Measurements from ENCODE around the gene SET. TPM values are rescaled to one million over a fixed set of nuclear protein-coding genes. Genes with fewer than 3 reads are reported as not detected.

Gene SET
- total and polyA plus RNA-seq, 2 experiments from 2014 or later = 949 to 1,261 TPM

- TF ChIP-seq ZNF462 (CRISPR knock-in tag; IDR thresholded peaks at IDR 0.05) = no peak
- TF ChIP-seq ZNF331 (CRISPR knock-in tag; IDR thresholded peaks at IDR 0.05; ENCODE audit: low read depth) = no peak
Observed at GRCh38 chr9:128689293-128689774, 312 bp downstream of the SET start (continued).

- peak overlapping the region; percentile 96 for H3K4me2 ChIP-seq
- peak overlapping the region; percentile 99 for H3K4me3 ChIP-seq
- peak overlapping the region; percentile 77; the same call in 1 of the 2 replicates for H3K27ac ChIP-seq (ENCODE audit: low read depth)
- H3K9me3 Mint-ChIP-seq = no peaks in the 10 kb centered on the region; the same call in 2 of the 3 replicates
- peaks cover 41% of the 10 kb centered on the region for H3K4me1 Mint-ChIP-seq
- peaks cover 69% of the 10 kb centered on the region for H3F3A ChIP-seq (replicated peaks; ENCODE audit: low read depth)
- H3K4me3 Mint-ChIP-seq = peak overlapping the region; percentile 98
- peaks cover 80% of the 10 kb centered on the region for H3K79me2 ChIP-seq (replicated peaks; ENCODE audit: insufficient read depth)
- peak overlapping the region; percentile 98 for H3K27ac Mint-ChIP-seq
- H3K36me3 Mint-ChIP-seq (ENCODE audit: low read depth) = peaks cover 84% of the 10 kb centered on the region
- H4K20me1 ChIP-seq (replicated peaks; ENCODE audit: insufficient read depth) = peaks cover 61% of the 10 kb centered on the region
- H3K27me3 ChIP-seq (ENCODE audit: insufficient read depth) = no peaks in the 10 kb centered on the region
- peak; percentile 1; the same call in 1 of the 3 replicates for ATAC-seq
- peaks cover 46% of the 10 kb centered on the region for H3K36me3 ChIP-seq (ENCODE audit: insufficient read depth)
- peaks cover 45% of the 10 kb centered on the region for H3K4me1 ChIP-seq (ENCODE audit: insufficient read depth)
- no peak overlapping the region for H2AFZ ChIP-seq
- peak; percentile 76 for DNase-seq (ENCODE audit: low spot score)
- no peaks in the 10 kb centered on the region for H3K9me2 ChIP-seq (ENCODE audit: insufficient read depth)
- TF ChIP-seq POLR2AphosphoS5 (IDR thresholded peaks at IDR 0.05; ENCODE audit: low read depth) (peak; percentile 20; the same call in 1 of the 2 replicates), ETS1 (IDR thresholded peaks at IDR 0.05) (0 out of 2 replicates have a peak, but pooled peaks have one; percentile 19), NANOG (IDR thresholded peaks at IDR 0.05; ENCODE audit: borderline replicate concordance) (no peak)
- H3K27me3 Mint-ChIP-seq (ENCODE audit: insufficient read depth, low read depth, poor library complexity) = peaks cover 19% of the 10 kb centered on the region
Observed at GRCh38 chr9:128689820-128690683, 1.0 kb downstream of the SET start.

All from GM23338 (cell line).